ENCODE results near the gene TGFBR3L. TPM values are rescaled to one million over a fixed set of nuclear protein-coding genes. Genes with fewer than 3 reads are reported as not detected.

TGFBR3L gene
- total and polyA plus RNA-seq, 2 of the 13 experiments (the other 11 are each of a cell fraction or from before 2014, with no cell fraction given): 0.20 to 1.0 TPM

- Histone ChIP-seq H3K27me3 (ENCODE audit: control insufficient read depth in 1 of 2, insufficient read depth in 2 of 2, low read length in 2 of 2) (no peaks in the 10 kb centered on the region), H3K79me2 (ENCODE audit: insufficient read depth, low read length) (peaks cover 3% of the 10 kb centered on the region), H2AFZ (ENCODE audit: low read length) (no peak overlapping the region), H3K9ac (ENCODE audit: insufficient read depth, low read depth, low read length) (no peak overlapping the region), H3K9me3 (ENCODE audit: low read length) (no peaks in the 10 kb centered on the region), H3K4me1 (ENCODE audit: insufficient read depth, low read length) (peaks cover 61% of the 10 kb centered on the region), H3K36me3 (replicated peaks in 1 of 2; ENCODE audit: control insufficient read depth in 1 of 2, insufficient read depth in 2 of 2, low read length in 2 of 2) (peaks cover 9% of the 10 kb centered on the region in 2 experiments; a peak in 2 of 5 replicates), H3K27ac (ENCODE audit: extremely low read length, insufficient read depth, low read length) (no peak overlapping the region), H4K20me1 (ENCODE audit: insufficient read depth, low read length) (no peaks in the 10 kb centered on the region), H3K4me3 (replicated peaks in 1 of 3; ENCODE audit: insufficient read depth in 1 of 3, low read depth in 2 of 3, low read length in 3 of 3) (no peak overlapping the region), H3K4me2 (ENCODE audit: low read depth, low read length) (no peak overlapping the region)
- intact Hi-C loops (cut with micrococcal nuclease; ENCODE audit: unreplicated experiment) (no loop called here), in situ Hi-C loops (cut with HindIII; ENCODE audit: extremely low pct_ligation_motif_present, low pct_unique_long_range_greater_than_20kb) (no loop called here)
- 100% methylated on average over 2 of the region's 13 CpGs for WGBS (ENCODE audit: low lambda C conversion rate)
- DNase-seq (ENCODE audit: low spot score) (no peak), FAIRE-seq (no peak), ATAC-seq (no peak)
- ChIA-PET CTCF (ENCODE audit: low intra/inter-chr PET ratio, low total read pairs) (no interaction called here), POLR2A (no interaction called here)
- BruUV-seq (replicated peaks): no TSS peak
- no peak for TF ChIP-seq ZFP62 (CRISPR knock-in tag; IDR thresholded peaks at IDR 0.05)
- no peak for TF ChIP-seq ARID3A (IDR thresholded peaks at IDR 0.05; ENCODE audit: low read depth, low read length)
- no peak for TF ChIP-seq HDAC6 (IDR thresholded peaks at IDR 0.05; ENCODE audit: low read depth, low read length)
- no peak for TF ChIP-seq AHR (CRISPR knock-in tag; IDR thresholded peaks at IDR 0.05)
- no peak for TF ChIP-seq BCL3 (CRISPR knock-in tag; IDR thresholded peaks at IDR 0.05)
- no peak for TF ChIP-seq ZBTB14 (CRISPR knock-in tag; IDR thresholded peaks at IDR 0.05)
- no peak for TF ChIP-seq ONECUT2 (CRISPR knock-in tag; IDR thresholded peaks at IDR 0.05)
- no peak for TF ChIP-seq MAX (IDR thresholded peaks at IDR 0.05)
- TF ChIP-seq MIER3 (CRISPR knock-in tag; IDR thresholded peaks at IDR 0.05; ENCODE audit: borderline replicate concordance): no peak
- no peak for TF ChIP-seq RFX5 (IDR thresholded peaks at IDR 0.05; ENCODE audit: low read depth, low read length)
- no peak for TF ChIP-seq NCOA1 (CRISPR knock-in tag; IDR thresholded peaks at IDR 0.05)
- no peak for TF ChIP-seq GPN1 (CRISPR knock-in tag; IDR thresholded peaks at IDR 0.05; ENCODE audit: borderline replicate concordance)
- no peak for TF ChIP-seq IKZF1 (IDR thresholded peaks at IDR 0.05)
Measured at GRCh38 chr19:7895565-7895964, 19.1 kb upstream of the TGFBR3L start.

Data from HepG2 (cell line).